ENCODE data around the gene SPINT2.
"Not testable (repeated sequence)": the region's sequence is repeated elsewhere in the genome, so short reads cannot be mapped to it uniquely, and the experiment has no call there.

SPINT2 gene

DNA sequence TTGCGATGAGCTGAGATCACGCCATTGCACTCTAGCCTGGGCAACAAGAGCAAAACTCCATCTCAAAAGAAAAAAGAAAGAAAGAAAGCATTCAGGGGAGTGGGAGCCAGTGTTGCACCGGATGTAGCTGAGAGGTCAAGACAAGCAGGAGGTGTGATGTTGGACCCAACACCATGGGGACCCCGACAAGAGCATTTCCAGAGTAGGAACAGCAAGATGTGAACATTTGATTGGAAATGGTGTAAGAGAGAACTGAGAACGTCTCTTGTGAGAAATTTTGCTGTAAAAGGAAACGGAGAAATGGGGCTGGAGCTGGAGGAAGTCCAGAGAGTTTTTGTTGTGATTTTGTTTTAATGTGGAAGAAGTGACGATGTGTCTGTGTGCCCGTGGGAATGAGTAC is 24.6 kb upstream of the SPINT2 start:
- DNase-seq (ENCODE audit: low read depth in 2 of 2): no peak

DNA sequence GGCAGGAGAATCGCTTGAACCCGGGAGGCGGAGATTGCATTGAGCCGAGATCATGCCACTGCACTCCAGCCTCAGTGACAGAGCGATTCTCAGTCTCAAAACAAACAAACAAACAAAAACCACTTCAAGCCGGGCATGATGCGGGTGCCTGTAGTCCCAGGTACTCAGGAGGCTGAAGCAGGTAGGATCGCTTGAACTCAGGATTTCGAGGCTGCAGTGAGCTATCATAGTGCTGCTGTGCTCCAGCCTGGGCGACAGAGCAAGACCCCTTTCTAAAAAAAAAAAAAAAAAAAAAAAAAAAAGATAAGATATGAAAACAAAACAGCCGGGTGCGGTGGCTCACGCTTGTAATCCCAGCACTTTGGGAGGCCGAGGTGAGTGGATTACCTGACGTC is 21.1 kb upstream of the SPINT2 start:
- no peak for DNase-seq (ENCODE audit: low read depth in 2 of 2)

DNA sequence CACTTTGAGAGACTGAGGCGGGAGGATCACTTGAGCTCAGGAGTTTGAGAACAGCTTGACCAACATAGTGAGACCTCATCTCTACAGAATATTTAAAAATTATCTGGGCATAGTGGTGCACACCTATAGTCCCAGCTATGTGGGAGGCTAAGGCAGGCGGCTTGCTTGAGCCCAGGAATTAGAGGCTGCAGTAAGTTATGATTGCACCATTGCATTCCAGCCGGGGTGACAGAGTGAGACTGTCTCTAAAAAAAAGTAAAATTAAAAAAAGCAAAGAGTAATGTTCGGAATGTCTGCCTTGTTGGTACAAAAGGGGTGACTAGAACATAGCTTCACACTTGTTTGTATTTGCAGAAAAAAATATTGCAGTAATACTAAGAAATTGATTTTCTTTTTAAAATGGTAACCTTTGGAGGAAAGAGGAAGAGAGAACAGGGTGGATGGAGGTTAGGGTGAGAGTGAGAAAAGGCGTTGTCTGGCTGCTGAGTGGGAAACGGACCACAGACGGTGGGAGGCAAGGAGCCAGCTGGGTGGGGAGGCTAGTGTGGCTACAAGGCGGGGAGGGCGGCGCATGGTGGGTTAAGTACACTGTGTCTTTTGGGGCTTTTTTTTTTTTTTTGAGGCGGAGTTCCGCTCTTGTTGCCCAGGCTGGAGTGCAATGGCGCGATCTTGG is 18.4 kb upstream of the SPINT2 start:
- DNase-seq (ENCODE audit: low read depth in 2 of 2): no peak

DNA sequence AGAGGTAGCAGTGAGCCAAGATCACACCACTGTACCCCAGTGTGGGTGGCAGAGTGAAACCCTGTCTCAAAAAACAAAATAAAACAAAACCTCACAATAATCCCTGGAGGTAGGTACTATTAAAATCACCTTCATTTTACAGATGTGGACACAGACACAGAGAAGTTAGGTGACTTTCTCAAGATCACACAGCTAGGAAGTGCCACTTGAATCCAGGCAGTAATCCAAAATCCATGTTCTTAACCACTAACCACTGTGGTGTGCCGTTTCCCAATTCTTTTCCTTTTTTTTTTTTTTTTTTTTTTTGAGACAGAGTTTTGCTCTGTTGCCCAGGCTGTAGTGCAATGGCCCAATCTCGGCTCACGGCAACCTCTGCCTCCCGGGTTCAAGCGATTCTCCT is 17.2 kb upstream of the SPINT2 start:
- DNase-seq (ENCODE audit: low read depth in 2 of 2): no peak

DNA sequence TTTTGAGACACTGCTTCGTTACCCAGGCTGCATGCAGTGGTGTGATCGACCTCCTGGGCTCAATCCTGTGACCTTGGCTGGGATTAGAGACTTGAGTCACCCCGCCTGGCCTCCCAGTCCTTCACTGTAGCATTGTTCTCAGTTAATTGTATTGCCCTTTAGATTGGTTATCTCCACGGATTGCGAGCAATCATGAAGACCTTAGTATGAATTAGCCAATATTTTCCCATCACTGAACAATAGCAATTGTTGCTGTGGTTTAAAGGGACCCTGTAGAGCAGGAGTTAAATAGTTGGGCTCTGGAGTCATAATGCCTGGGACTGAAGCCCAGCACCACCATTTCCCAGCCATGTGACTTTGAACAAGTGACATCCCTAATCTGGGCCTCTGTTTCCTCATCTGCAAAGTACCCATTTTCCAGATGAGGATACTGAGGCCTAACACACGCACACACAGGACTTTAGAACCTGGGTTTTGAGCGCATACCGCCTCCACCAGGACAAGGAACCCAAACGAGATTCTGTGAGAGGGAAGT is 16.6 kb upstream of the SPINT2 start:
- no peak for DNase-seq (ENCODE audit: low read depth in 2 of 2)

DNA sequence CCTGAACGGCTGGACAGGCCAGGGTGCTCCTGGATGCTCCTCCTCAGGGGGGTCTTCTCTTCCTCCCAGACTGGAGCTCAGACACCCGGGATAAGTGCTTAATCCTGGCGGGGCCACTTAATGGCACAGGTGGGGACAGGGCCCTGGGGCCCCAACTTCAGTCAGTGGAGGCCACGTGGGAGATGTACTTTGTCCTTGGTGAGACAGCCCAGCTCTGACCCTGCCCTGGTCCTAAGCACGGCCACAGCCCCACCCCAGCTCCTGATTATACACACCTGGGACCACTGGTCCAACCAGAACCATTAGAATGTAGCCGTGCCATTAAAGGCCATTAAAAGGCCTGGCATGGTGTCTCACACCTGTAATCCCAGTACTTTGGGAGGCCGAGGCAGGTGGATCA is 16.0 kb upstream of the SPINT2 start:
- no peak for DNase-seq (ENCODE audit: low read depth in 2 of 2)

DNA sequence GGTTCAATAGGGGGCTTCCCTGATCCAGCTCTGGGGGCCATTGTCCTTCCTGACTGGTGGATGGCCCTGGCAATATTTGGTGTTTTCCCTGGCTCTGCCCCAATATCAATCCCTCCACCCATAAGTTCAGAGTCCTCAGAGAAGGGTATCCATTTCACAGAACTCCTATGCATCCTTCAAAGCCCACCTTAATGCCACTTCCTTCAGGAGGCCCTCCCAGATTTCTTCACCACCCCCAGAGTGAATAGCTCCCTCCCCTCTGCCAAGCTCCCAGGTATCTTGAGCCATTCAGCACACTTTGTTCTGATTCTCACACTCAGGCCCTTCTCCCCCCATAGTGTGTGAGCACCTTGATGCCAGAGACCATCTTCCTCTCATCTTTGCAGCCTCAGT is 13.9 kb upstream of the SPINT2 start:
- no peak for DNase-seq (ENCODE audit: low read depth in 2 of 2)

DNA sequence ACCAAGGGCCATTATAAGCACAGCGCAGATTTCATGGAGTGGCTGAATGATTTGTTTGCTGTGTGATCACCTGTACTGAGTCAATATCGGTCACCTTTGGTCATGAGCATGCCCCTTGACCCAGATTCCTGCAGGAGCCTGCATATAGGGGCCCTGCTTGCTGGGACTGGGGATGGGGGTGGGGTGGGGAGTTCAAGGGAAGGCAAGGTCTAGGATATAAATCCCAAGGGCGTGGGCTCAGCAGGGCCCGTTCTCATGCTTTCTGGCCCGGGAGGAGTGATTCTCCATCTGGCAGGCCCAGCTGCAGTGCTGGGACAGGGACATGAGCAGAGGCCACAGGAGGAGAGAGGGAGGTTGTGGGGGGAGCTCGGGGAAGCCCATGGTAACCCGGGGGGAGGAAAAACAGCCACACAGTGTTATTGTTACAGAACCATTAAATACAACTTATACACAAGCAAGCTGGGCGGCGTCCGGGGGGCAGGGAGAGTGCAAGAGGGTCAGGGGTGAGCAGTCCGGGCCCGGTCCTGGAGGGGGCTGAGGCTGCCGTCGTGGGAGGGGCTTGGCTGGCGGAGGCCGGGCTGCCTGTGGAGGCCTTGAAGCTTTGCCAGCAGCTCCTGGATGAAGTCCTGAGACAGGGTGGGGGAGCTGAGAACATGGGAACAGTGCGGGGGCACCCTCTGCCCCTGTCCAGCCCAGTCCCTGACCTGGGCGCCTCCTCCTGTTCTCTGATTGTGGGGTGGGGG is 13.4 kb upstream of the SPINT2 start:
- no peak for DNase-seq (ENCODE audit: low read depth in 2 of 2)

DNA sequence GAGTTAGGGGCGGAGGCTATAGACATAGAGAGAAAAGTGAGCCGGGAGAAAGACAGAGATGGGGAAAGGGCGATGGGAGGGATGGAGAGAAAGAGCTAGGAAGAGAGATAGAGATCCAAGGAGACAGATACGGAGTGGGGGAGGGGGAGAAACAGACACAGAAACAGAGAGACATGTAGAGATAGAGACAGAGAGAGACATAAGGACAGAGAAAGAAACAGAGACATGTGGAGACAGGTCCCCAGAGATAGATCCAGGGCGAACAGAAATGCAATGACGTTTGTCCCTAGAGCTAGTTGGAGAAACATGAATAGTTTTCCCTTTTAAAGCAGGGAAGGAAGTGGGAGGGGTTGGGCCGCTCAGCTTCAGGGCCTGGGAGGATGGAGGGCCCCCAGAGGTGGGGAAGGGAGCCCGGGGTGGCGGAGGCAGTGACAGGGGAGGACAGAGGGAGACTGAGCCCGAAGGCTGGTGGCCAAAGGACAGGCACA is 12.8 kb upstream of the SPINT2 start:
- DNase-seq (ENCODE audit: low read depth in 2 of 2): no peak

DNA sequence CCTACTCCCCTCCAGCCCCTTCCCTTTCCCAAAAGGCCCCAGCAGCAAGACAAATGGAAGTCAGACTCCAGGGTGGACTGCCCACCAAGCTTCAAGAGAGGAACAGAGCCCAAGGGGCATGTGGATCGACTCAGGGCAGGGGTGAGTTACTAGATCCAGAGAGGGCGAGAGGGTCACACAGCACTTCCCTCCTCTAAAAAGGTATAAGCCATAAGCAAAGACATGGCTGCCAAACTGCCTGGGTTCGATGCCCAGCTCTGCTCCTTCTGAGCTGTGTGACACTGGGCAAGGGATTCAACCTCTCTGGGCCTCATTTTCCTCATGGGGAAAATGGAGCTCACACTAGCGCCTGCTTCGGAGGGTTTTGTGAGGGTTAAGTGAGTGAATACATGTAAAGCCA is 12.0 kb upstream of the SPINT2 start:
- DNase-seq (ENCODE audit: low read depth in 2 of 2): no peak

DNA sequence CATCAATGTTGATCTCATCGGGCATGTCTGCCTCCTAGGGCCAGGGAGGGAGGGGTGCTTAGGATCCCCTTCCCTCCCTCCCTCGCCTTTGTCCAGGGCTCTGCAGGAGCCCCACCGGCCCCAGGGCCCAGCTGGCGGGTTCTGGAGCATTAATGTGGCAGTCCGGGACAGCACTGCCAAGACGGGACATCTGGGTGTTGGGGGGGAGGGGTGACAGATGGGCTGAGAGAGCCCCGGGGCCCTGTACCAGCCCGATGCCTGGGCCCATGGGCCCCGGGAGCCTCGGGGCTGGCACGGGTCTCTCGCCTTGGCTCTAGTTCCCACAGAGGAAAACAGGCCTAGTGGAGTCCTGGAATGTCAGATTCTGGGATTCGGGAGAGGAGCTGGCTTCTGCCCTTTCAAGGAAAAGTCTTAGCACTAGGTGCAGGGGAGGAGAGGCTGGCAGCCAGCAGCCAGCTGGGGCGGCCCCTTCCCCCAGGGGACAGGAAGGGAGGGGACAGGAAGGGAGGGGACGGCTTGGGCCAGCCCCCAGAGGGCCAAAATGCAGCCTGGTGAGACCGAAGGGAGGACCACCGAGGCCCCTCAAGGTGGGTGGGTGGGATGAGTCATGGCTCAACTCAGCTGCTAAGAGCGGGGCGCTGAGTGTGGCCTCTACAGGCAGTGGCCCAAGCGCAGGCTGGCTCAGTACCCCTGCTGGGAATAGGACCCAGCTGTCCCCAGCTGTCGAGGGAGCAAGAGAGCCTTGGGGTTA is 11.3 kb upstream of the SPINT2 start:
- DNase-seq (ENCODE audit: low read depth in 2 of 2): no peak

DNA sequence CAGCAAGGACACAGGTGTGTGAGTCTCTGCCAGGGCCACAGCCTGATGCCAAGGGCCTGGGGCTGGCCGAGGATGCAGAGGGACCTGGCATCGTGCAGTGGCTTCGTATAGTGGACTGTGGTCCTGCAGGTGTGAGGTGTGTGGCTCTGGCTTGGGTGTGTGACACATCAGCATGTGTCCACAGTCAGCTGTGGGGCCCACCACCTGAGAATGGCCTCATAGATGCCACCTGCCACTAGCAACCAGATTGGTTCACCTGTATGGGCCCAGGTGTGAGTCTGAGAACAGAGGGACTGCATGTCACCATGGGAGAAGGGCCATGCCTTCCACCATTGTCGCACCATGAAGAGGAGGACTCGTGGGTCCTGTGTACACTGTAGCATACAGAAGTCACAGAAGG is 10.6 kb upstream of the SPINT2 start:
- no peak for DNase-seq (ENCODE audit: low read depth in 2 of 2)

DNA sequence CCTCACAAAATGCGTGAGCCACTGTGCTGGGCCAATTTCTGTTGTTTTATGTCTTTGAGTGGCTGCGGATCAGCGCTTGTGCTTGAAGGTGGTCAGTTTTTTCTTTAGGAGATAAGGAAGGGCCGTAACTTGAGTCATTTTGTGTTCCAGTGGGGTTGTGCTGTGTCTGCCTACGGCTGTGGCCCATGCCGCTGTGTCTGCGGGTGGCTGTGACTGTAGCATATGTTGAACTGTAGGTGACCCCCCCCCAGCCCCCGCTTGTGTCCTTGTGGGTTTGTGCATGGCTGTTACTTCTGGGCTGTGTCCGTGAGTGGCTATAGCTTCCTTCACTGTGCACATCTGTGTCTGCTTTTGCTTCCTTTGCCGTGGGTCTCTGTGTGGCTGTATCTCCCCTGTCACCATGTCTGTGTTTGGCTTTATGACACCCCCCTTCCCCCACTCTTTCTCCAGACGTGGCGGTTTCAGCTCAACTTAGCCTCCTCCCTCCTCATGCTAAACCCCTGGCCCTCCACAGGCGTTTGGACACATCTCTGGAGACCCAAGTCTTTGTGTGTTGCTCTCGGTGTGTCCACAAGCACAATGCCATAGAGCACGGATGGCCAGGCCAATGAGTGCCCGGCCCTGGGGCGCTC is 8.9 kb upstream of the SPINT2 start:
- DNase-seq (ENCODE audit: low read depth in 2 of 2): no peak

DNA sequence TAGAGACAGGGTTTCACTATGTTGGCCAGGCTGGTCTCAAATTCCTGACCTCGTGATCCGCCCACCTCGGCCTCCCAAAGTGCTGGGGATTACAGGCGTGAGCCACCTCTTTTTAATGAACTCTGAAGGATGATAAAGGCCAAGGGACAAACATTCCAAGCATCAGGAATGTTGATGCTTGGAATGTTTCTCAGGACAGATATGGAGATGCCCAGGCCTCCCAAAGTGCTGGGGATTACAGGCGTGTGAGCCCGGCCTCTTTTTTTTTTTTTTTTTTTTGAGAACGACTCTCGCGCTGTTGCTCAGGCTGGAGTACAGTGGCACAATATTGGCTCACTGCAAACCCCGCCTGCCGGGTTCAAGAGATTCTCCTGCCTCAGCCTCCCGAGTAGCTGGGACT is 2.4 kb upstream of the SPINT2 start:
- not testable (repeated sequence) for DNase-seq (ENCODE audit: low read depth in 2 of 2)

DNA sequence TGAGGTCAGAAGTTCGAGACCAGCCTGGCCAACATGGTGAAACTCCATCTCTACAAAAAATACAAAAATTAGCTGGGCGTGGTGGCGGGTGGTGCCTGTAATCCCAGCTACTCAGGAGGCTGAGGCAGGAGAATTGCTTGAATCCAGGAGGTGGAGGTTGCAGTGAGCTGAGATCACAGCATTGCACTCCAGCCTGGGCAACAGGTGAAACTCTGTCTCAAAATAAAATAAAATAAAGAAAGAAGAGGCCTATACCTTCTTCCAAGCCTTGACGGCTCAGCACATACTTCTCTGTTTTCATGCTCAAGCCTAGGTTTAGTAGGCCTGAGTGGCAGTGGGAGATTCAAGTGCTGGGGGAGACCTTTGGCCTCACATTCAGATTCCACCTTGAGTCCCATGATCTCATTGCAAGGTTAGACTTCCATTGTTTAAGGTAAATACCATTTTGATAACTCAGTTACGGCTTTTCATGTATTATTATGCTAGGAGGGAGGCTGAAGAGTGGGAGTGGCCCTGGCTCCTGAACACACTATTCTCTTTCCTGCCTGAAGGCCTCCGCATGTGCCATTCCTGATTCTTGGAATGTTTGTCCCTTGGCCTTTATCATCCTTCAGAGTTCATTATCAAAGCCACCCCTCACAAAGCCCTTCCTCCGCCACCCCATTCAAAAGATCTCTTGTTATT is 1.6 kb upstream of the SPINT2 start:
- DNase-seq (ENCODE audit: low read depth in 2 of 2): no peak

DNA sequence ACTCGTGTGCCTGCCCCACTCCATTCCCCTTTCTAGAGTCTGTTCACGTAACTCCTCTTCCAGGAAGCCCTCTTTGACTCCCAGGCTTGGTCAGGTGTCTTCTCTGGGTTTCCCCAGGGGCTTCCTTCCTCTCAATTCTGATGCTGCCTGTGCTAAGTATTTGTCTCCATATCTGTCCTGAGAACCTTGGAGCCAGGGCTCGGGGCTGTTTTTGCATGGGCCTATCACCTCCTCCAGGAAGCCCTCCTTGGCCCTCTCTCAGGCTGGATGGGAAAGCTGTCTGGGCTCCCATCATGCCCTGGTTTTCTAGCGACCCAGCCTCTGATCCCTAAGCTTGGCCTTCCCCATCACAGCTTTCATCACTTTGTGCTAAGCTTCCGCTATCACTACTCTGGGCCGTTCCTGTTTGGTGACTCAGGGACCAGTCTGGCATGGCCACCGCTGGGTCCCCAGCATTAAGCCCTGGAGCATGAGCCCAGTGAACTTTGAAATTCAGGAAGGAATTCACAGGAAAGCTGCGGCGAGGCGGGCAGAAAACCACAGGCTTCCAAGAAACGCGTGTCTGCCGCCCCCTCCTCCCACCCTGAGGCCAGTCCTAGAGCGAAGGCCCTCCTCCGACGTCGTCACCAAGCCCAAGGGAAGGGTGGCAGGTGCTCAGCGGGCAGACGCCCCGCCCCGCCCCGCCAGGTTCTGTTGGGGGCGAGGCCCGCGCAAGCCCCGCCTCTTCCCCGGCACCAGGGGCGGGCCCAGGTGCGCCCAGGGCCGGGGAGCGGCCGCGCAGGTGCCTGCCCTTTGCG is 486 bp upstream of the SPINT2 start:
- DNase-seq (ENCODE audit: low read depth in 2 of 2): peak; percentile 24 to 38

DNA sequence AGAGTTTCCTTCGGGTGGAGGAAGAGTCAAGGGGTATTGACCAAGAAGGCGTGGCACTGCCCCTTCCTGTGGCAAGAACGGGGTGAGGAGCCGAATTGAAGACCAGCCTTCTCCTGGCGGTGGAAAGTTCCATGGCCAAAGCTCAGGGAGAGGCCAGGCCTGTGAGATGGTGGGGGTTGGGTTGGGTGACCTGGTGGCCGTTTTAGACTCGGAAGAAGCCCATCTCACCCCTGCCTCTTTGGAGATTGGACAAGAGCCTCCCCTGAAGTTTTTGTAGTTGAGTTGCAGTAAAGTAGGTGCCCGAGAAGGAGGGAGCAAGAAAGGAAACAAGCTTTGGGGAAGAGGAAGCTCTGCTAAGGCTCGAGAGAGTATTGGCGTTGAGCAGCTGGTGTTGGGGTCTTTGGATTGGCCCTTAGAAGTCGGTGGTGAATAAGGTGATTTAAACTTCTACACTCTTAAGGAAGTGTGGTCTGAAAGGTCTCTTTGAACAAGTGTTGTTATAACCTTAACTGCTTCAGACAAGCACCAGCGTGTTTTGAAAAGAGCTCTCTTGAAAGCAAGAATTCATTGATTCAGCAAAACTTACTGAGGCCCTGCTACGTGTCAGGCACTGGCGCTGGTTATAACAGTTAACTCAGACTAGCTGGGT is 964 bp downstream of the SPINT2 start:
- DNase-seq (ENCODE audit: low read depth in 2 of 2): no peak

DNA sequence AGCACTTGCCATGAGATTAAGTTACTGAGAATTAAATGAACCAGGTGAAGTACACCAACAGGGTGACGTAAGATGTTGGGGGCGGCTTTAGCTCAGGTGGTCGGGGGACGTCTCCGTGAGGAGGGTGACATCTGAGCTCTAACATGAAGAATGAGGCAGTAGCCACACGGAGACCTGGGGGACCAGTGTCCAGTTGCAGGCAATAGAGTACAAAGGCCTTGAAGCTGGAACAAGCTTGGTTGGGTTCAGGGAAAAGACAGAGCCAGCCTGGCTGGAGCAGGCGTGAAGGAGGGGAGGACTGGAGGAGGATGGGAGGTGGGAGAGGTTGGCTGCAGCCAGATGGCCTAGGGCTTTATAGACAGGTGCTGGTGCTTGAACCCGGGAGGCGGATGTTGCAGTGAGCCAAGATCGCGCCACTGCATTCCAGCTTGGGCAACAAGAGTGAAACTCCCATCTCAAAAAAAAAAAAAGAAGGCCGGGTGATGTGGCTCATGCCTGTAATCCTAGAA is 1.6 kb downstream of the SPINT2 start:
- DNase-seq (ENCODE audit: low read depth in 2 of 2): no peak

DNA sequence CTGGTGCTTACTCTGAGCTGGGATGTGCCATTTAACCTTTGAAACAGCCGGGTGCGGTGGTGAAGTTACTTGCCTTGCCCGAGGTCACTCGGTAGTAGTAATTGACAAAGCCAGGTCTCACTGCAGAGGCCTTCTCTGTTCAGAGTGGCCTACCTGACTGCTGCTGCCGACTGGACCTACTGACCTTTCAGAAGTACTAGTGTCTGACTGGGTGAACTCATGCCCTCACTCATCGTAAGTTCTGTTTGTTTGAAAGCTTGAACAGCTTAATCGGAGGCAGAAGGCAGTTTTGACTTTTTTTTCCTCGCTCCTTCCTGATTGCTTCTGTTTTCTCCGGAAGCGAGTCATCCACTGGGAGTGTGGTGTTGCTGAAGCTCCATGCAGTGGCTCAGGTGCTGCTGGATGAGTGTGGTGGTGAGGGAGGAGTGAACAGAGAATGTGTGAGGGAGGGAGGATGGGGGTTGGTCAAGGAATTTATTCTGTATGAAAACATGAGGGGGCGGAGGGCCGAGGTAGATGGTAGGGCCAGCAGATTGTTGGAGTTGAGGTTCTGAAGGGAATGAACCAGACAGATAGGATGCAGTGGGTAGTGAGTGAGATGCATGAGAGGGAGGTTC is 2.7 kb downstream of the SPINT2 start:
- DNase-seq (ENCODE audit: low read depth in 2 of 2): no peak
